Glutamatergic neuron (in vitro differentiated cells): ENCODE measurements around the gene CREBBP. TPM values are rescaled to one million over a fixed set of nuclear protein-coding genes. Genes with fewer than 3 reads are reported as not detected.

Experiments used
- DNase-seq: peaks from one replicate; pipeline ENCODE4 v3.0.0; 2022
- H3K27ac Mint-ChIP-seq: one replicate; pipeline ENCODE4 v1.8.0; 2020; ENCODE audit warnings: mild to moderate bottlenecking, mixed read lengths, inconsistent platforms; ENCODE audit not compliant: unreplicated experiment
- H3K27me3 Mint-ChIP-seq: one replicate; pipeline ENCODE4 v1.8.0; 2020; ENCODE audit warnings: mild to moderate bottlenecking, moderate library complexity, mixed read lengths, inconsistent platforms; ENCODE audit not compliant: unreplicated experiment
- H3K36me3 Mint-ChIP-seq: one replicate; pipeline ENCODE4 v1.8.0; 2020; ENCODE audit warnings: mild to moderate bottlenecking, mixed read lengths, inconsistent platforms; ENCODE audit not compliant: unreplicated experiment
- H3K4me1 Mint-ChIP-seq: one replicate; pipeline ENCODE4 v1.8.0; 2020; ENCODE audit warnings: mild to moderate bottlenecking, low read depth, mixed read lengths, inconsistent platforms; ENCODE audit not compliant: unreplicated experiment
- H3K4me3 Mint-ChIP-seq: one replicate; pipeline ENCODE4 v1.8.0; 2020; ENCODE audit warnings: mild to moderate bottlenecking, mixed read lengths, inconsistent platforms; ENCODE audit not compliant: unreplicated experiment
- H3K9me3 Mint-ChIP-seq: one replicate; pipeline ENCODE4 v1.8.0; 2020; ENCODE audit warnings: mild to moderate bottlenecking, moderate library complexity, mixed read lengths, inconsistent platforms; ENCODE audit not compliant: unreplicated experiment
- CTCF ChIP-seq: fragments of 200-600 bp; sonication (generic); IDR thresholded peaks from one replicate; pipeline ENCODE4 v1.5.0; 2021; ENCODE audit not compliant: partially characterized antibody, unreplicated experiment
- total RNA-seq: library from RNA; stranded (reverse); fragmentation: NEBNext Ultra II Directional; extraction: Animal tissue kit (Norgen Biotek cat#: 25700); gene quantifications from one replicate; pipeline ENCODE4 v1.2.1, GENCODE V29; 2021; ENCODE audit not compliant: unreplicated experiment

CREBBP gene
- total RNA-seq, 1 donor from 2014 or later: 96.9 TPM

DNA sequence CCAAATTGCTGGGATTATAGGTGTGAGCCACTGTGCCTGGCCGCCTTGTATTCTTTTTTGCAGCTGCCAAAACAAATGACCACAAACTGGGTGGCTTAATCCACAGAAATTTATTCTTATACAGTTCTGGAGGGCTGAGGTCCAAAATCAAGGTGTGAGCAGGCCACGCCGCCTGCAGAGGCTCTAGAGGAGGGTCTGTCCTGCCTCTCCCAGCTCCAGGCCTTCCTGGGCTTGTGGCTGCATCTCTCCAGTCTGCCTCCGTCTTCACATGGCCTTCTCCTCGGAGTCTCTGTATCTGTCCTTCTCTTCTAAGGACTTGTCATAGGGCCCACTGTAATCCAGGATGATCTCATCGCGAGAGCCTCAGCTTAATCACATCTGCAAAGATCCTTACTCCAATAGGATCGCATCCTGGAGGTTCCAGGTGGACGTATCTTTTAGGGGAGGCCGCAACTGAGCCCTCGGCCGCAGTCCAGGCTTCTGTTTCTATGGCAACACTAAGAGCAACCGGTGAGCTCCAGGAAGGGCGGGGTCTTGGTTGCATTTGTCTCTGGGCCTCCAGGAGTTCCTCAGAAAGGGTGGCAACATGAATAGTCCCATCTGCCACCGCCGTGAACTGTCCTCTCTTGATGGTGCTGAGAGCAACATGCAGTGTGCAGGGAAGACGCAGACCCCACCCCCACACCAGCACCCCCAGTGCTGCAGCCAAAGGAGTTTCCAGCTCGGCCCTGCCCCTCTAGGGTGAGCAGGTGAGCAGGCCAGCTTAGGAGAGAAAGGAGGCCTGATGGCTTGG, 29.5 kb upstream of the CREBBP start:
- H3K9me3 Mint-ChIP-seq: peaks cover 1% of the 10 kb centered on the region
- H3K27ac Mint-ChIP-seq: no peak overlapping the region
- peaks cover 4% of the 10 kb centered on the region for H3K27me3 Mint-ChIP-seq
- no peaks in the 10 kb centered on the region for H3K36me3 Mint-ChIP-seq
- H3K4me1 Mint-ChIP-seq: no peaks in the 10 kb centered on the region
- no peak overlapping the region for H3K4me3 Mint-ChIP-seq
- no peak for TF ChIP-seq CTCF
- DNase-seq: no peak

GRCh38 chr16:3908951-3909437, 28.5 kb upstream of the CREBBP start:
- Mint-ChIP-seq H3K4me1 (no peaks in the 10 kb centered on the region), H3K9me3 (peaks cover 1% of the 10 kb centered on the region), H3K27me3 (peaks cover 4% of the 10 kb centered on the region), H3K27ac (no peak overlapping the region), H3K36me3 (no peaks in the 10 kb centered on the region), H3K4me3 (no peak overlapping the region)
- DNase-seq: no peak
- no peak for TF ChIP-seq CTCF

DNA sequence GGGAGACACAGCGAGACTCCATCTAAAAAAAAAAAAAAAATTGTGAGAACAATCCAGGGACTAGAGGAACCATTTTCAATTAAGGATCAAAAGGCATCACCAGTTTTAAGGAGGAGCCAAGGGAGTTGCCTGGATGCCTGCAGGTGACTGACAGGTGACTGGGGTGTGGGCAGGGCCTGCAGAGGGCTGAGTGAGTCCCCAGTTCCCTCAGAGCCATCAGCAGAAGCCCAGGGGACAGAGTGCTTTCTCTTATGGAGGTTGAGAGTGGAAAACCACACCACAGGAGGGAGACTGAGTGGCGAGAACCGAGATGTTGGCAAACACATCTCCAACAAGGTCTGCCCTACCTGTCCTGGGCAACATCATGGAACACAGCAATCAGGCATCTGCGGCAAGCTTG, 27.1 kb upstream of the CREBBP start:
- Mint-ChIP-seq H3K4me3 (no peak overlapping the region), H3K36me3 (no peaks in the 10 kb centered on the region), H3K27ac (no peak overlapping the region), H3K9me3 (peaks cover 1% of the 10 kb centered on the region), H3K27me3 (peaks cover 4% of the 10 kb centered on the region), H3K4me1 (no peaks in the 10 kb centered on the region)
- DNase-seq: no peak
- no peak for TF ChIP-seq CTCF

GRCh38 chr16:3906363-3906762, 25.9 kb upstream of the CREBBP start:
- H3K27ac Mint-ChIP-seq: no peak overlapping the region
- DNase-seq: no peak
- no peak for TF ChIP-seq CTCF

DNA sequence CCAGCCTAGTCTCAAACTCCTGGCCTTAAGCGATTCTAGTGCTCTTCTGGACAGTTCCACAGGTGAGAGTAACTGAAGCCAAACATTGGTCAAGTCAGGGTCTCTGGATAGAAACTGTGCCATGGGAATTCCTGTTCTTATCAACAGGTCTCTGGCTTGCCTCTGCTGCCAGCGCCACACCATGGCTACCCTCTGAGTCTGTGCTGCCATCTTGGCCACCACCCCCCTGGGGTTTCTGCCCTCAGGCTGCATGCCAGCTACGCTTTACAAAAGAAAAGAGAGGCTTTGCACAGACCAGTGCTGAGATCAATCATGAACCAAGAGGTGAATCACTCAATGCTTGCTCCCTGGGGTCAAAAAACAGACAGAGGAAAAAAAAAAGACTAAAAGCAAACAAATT, 24.4 kb upstream of the CREBBP start:
- H3K36me3 Mint-ChIP-seq: no peaks in the 10 kb centered on the region
- no peak for TF ChIP-seq CTCF
- H3K9me3 Mint-ChIP-seq: peaks cover 1% of the 10 kb centered on the region
- no peaks in the 10 kb centered on the region for H3K4me1 Mint-ChIP-seq
- H3K27me3 Mint-ChIP-seq: peaks cover 4% of the 10 kb centered on the region
- H3K27ac Mint-ChIP-seq: no peak overlapping the region
- H3K4me3 Mint-ChIP-seq: no peak overlapping the region
- no peak for DNase-seq

More at GRCh38 chr16:3906363-3906762, 25.9 kb upstream of the CREBBP start:
- Mint-ChIP-seq H3K4me1 (no peaks in the 10 kb centered on the region), H3K4me3 (no peak overlapping the region), H3K9me3 (peaks cover 1% of the 10 kb centered on the region), H3K36me3 (no peaks in the 10 kb centered on the region), H3K27me3 (peaks cover 4% of the 10 kb centered on the region)
